WTC11 (cell line): ENCODE results near the gene A4GNT. TPM values are rescaled to one million over a fixed set of nuclear protein-coding genes. Genes with fewer than 3 reads are reported as not detected.

ENCODE experiments used
- ATAC-seq: fragments of 200-7000 bp; cut with Tn5 transposase; 2 replicates; pipeline ENCODE4 v1.10.0; 2021; ENCODE audit warnings: mild to moderate bottlenecking, moderate library complexity
- CTCF ChIA-PET: fragments of 300-600 bp; sonication (Branson Sonifier 250); formaldehyde crosslinking; loops from one replicate; lab custom pipeline; 2021; ENCODE audit warnings: antibody characterized with exemption; lab: Charles Lee
- POLR2A ChIA-PET: fragments of 350-600 bp; sonication (Branson Sonifier 250); formaldehyde crosslinking; loops from one replicate; lab custom pipeline; 2021; ENCODE audit warnings: antibody characterized with exemption; lab: Charles Lee
- DNase-seq: peaks from one replicate; pipeline ENCODE4 v3.0.0; 2021; ENCODE audit warnings: low spot score
- H3K27ac Mint-ChIP-seq: 2 replicates; pipeline ENCODE4 v1.8.0; 2021; ENCODE audit warnings: mixed read lengths
- H3K27me3 Mint-ChIP-seq: 2 replicates; pipeline ENCODE4 v1.8.0; 2021; ENCODE audit warnings: low read depth, mild to moderate bottlenecking, moderate library complexity, mixed read lengths
- H3K36me3 Mint-ChIP-seq: 2 replicates; pipeline ENCODE4 v1.8.0; 2021; ENCODE audit warnings: mixed read lengths
- H3K4me1 Mint-ChIP-seq: 2 replicates; pipeline ENCODE4 v1.8.0; 2022; ENCODE audit warnings: mixed read lengths
- H3K4me3 Mint-ChIP-seq: 2 replicates; pipeline ENCODE4 v1.8.0; 2021; ENCODE audit warnings: mild to moderate bottlenecking, moderate library complexity, mixed read lengths
- H3K9me3 Mint-ChIP-seq: 2 replicates; pipeline ENCODE4 v1.8.0; 2021; ENCODE audit warnings: mixed read lengths
- CREM ChIP-seq: sonication (generic); formaldehyde crosslinking; IDR thresholded peaks from 2 replicates; pipeline ENCODE4 v1.8.1; 2022; ENCODE audit warnings: mild to moderate bottlenecking, missing genetic modification reagents, moderate library complexity
- E2F5 ChIP-seq: sonication (generic); formaldehyde crosslinking; IDR thresholded peaks from 2 replicates; pipeline ENCODE4 v1.8.1; 2022; ENCODE audit warnings: mild to moderate bottlenecking, moderate library complexity, missing genetic modification reagents
- ETV6 ChIP-seq: sonication (generic); formaldehyde crosslinking; IDR thresholded peaks from 2 replicates; pipeline ENCODE4 v1.8.1; 2022; ENCODE audit warnings: mild to moderate bottlenecking, missing genetic modification reagents
- FOXK1 ChIP-seq: sonication (generic); formaldehyde crosslinking; IDR thresholded peaks from 2 replicates; pipeline ENCODE4 v1.8.0; 2022; ENCODE audit warnings: mild to moderate bottlenecking, moderate library complexity, missing genetic modification reagents
- FOXP1 ChIP-seq: sonication (generic); formaldehyde crosslinking; IDR thresholded peaks from 2 replicates; pipeline ENCODE4 v1.8.0; 2022; ENCODE audit warnings: missing genetic modification reagents, mild to moderate bottlenecking, moderate library complexity, borderline replicate concordance
- GABPB1 ChIP-seq: sonication (generic); formaldehyde crosslinking; IDR thresholded peaks from 2 replicates; pipeline ENCODE4 v1.8.1; 2023; ENCODE audit warnings: mild to moderate bottlenecking, missing genetic modification reagents
- MAX ChIP-seq: sonication (generic); formaldehyde crosslinking; IDR thresholded peaks from 2 replicates; pipeline ENCODE4 v1.8.0; 2022; ENCODE audit warnings: mild to moderate bottlenecking, missing genetic modification reagents
- NFE2L1 ChIP-seq: sonication (generic); formaldehyde crosslinking; IDR thresholded peaks from 2 replicates; pipeline ENCODE4 v1.8.1; 2023; ENCODE audit warnings: missing genetic modification reagents
- NR1H2 ChIP-seq: sonication (generic); formaldehyde crosslinking; IDR thresholded peaks from 2 replicates; pipeline ENCODE4 v1.9.0; 2021; ENCODE audit warnings: mild to moderate bottlenecking, moderate library complexity, missing genetic modification reagents
- OVOL2 ChIP-seq: fragments of 250-450 bp; sonication (Bioruptor Pico); IDR thresholded peaks from 2 replicates; pipeline ENCODE4 v1.9.0; 2021; ENCODE audit warnings: mild to moderate bottlenecking, borderline replicate concordance
- PRDM15 ChIP-seq: sonication (generic); formaldehyde crosslinking; IDR thresholded peaks from 2 replicates; pipeline ENCODE4 v1.8.0; 2022; ENCODE audit warnings: missing genetic modification reagents
- SMAD3 ChIP-seq: sonication (generic); formaldehyde crosslinking; IDR thresholded peaks from 2 replicates; pipeline ENCODE4 v1.8.0; 2022; ENCODE audit warnings: missing genetic modification reagents, mild to moderate bottlenecking, borderline replicate concordance
- total RNA-seq: library from RNA; stranded (reverse); gene quantifications from 3 replicates; pipeline ENCODE4 v1.2.3, GENCODE V29; 2021
- TF ChIP-seq, protein P1 (sequence below): sonication (generic); formaldehyde crosslinking; IDR thresholded peaks from 2 replicates; pipeline ENCODE4 v1.8.0; 2023; ENCODE audit warnings: mild to moderate bottlenecking, missing genetic modification reagents
- TF ChIP-seq, protein P2 (sequence below): sonication (generic); formaldehyde crosslinking; IDR thresholded peaks from 2 replicates; pipeline ENCODE4 v1.8.1; 2022; ENCODE audit warnings: low read depth, mild to moderate bottlenecking, moderate library complexity, missing genetic modification reagents, borderline replicate concordance
- TF ChIP-seq, protein P3 (sequence below): fragments of 250-450 bp; sonication (Bioruptor Pico); IDR thresholded peaks from 2 replicates; pipeline ENCODE4 v2.1.2; 2022; ENCODE audit warnings: mild to moderate bottlenecking, moderate library complexity
- TF ChIP-seq, protein P4 (sequence below): sonication (generic); formaldehyde crosslinking; IDR thresholded peaks from 2 replicates; pipeline ENCODE4 v1.8.0; 2022; ENCODE audit warnings: mild to moderate bottlenecking, missing genetic modification reagents
- TF ChIP-seq, protein P5 (sequence below): sonication (generic); formaldehyde crosslinking; IDR thresholded peaks from 2 replicates; pipeline ENCODE4 v1.8.1; 2023; ENCODE audit warnings: mild to moderate bottlenecking, moderate library complexity, missing genetic modification reagents
- TF ChIP-seq, protein P6 (sequence below): sonication (generic); formaldehyde crosslinking; IDR thresholded peaks from 2 replicates; pipeline ENCODE4 v1.8.0; 2022; ENCODE audit warnings: mild to moderate bottlenecking, missing genetic modification reagents

The A4GNT gene
- total RNA-seq, 1 experiment from 2014 or later: not detected

GRCh38 chr3:138174421-138175131, 42.4 kb upstream of the A4GNT start, which contains the start of gene DBR1:
DBR1 (minus strand) TSS chr3:138174921; CDS start chr3:138174795, 126 bp downstream.
- Mint-ChIP-seq H3K27me3 (peaks cover 14% of the 10 kb centered on the region), H3K4me1 (peaks cover 11% of the 10 kb centered on the region), H3K27ac (peak within 1 kb of the TSS; percentile 96), H3K9me3 (no peaks in the 10 kb centered on the region), H3K4me3 (peak within 1 kb of the TSS; percentile 91), H3K36me3 (peaks cover 21% of the 10 kb centered on the region)
- CTCF ChIA-PET: interaction anchor here (0.6 to 1.8 kb wide), 8 partner anchors 14 to 243 kb away, joined by 3 to 9 read pairs (median 4); partner anchors contain the start of gene DZIP1L
- POLR2A ChIA-PET: interaction anchor here (0.7 to 2.0 kb wide), 3 partner anchors 9 to 177 kb away, joined by 3 to 6 read pairs (median 3); partner anchors contain the start of gene ARMC8
- ATAC-seq (peak; percentile 93), DNase-seq (peak; percentile 66)
- TF ChIP-seq, protein P1, sequence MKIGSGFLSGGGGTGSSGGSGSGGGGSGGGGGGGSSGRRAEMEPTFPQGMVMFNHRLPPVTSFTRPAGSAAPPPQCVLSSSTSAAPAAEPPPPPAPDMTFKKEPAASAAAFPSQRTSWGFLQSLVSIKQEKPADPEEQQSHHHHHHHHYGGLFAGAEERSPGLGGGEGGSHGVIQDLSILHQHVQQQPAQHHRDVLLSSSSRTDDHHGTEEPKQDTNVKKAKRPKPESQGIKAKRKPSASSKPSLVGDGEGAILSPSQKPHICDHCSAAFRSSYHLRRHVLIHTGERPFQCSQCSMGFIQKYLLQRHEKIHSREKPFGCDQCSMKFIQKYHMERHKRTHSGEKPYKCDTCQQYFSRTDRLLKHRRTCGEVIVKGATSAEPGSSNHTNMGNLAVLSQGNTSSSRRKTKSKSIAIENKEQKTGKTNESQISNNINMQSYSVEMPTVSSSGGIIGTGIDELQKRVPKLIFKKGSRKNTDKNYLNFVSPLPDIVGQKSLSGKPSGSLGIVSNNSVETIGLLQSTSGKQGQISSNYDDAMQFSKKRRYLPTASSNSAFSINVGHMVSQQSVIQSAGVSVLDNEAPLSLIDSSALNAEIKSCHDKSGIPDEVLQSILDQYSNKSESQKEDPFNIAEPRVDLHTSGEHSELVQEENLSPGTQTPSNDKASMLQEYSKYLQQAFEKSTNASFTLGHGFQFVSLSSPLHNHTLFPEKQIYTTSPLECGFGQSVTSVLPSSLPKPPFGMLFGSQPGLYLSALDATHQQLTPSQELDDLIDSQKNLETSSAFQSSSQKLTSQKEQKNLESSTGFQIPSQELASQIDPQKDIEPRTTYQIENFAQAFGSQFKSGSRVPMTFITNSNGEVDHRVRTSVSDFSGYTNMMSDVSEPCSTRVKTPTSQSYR: 0 out of 2 replicates have a peak, but pooled peaks have one; percentile 64
- TF ChIP-seq FOXK1 (CRISPR knock-in tag): 0 out of 2 replicates have a peak, but pooled peaks have one; percentile 7
- TF ChIP-seq, protein P2, sequence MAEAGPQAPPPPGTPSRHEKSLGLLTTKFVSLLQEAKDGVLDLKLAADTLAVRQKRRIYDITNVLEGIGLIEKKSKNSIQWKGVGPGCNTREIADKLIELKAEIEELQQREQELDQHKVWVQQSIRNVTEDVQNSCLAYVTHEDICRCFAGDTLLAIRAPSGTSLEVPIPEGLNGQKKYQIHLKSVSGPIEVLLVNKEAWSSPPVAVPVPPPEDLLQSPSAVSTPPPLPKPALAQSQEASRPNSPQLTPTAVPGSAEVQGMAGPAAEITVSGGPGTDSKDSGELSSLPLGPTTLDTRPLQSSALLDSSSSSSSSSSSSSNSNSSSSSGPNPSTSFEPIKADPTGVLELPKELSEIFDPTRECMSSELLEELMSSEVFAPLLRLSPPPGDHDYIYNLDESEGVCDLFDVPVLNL (CRISPR knock-in tag): no peak
- TF ChIP-seq ETV6: 0 out of 2 replicates have a peak, but pooled peaks have one; percentile 38
- no peak for TF ChIP-seq PRDM15 (CRISPR knock-in tag)
- TF ChIP-seq SMAD3 (CRISPR knock-in tag): 0 out of 2 replicates have a peak, but pooled peaks have one; percentile 36
- TF ChIP-seq MAX (CRISPR knock-in tag): peak; percentile 70
- no peak for TF ChIP-seq OVOL2
- TF ChIP-seq, protein P3, sequence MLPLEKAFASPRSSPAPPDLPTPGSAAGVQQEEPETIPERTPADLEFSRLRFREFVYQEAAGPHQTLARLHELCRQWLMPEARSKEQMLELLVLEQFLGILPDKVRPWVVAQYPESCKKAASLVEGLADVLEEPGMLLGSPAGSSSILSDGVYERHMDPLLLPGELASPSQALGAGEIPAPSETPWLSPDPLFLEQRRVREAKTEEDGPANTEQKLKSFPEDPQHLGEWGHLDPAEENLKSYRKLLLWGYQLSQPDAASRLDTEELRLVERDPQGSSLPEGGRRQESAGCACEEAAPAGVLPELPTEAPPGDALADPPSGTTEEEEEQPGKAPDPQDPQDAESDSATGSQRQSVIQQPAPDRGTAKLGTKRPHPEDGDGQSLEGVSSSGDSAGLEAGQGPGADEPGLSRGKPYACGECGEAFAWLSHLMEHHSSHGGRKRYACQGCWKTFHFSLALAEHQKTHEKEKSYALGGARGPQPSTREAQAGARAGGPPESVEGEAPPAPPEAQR (CRISPR knock-in tag): no peak
- TF ChIP-seq FOXP1 (CRISPR knock-in tag): peak; percentile 68; the same call in 1 of the 2 replicates
- no peak for TF ChIP-seq NFE2L1 (CRISPR knock-in tag)
- TF ChIP-seq, protein P4, sequence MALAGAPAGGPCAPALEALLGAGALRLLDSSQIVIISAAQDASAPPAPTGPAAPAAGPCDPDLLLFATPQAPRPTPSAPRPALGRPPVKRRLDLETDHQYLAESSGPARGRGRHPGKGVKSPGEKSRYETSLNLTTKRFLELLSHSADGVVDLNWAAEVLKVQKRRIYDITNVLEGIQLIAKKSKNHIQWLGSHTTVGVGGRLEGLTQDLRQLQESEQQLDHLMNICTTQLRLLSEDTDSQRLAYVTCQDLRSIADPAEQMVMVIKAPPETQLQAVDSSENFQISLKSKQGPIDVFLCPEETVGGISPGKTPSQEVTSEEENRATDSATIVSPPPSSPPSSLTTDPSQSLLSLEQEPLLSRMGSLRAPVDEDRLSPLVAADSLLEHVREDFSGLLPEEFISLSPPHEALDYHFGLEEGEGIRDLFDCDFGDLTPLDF (CRISPR knock-in tag): peak; percentile 81; the same call in 1 of the 2 replicates
- TF ChIP-seq, protein P5, sequence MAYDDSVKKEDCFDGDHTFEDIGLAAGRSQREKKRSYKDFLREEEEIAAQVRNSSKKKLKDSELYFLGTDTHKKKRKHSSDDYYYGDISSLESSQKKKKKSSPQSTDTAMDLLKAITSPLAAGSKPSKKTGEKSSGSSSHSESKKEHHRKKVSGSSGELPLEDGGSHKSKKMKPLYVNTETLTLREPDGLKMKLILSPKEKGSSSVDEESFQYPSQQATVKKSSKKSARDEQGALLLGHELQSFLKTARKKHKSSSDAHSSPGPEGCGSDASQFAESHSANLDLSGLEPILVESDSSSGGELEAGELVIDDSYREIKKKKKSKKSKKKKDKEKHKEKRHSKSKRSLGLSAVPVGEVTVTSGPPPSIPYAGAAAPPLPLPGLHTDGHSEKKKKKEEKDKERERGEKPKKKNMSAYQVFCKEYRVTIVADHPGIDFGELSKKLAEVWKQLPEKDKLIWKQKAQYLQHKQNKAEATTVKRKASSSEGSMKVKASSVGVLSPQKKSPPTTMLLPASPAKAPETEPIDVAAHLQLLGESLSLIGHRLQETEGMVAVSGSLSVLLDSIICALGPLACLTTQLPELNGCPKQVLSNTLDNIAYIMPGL (CRISPR knock-in tag): peak; percentile 58; the same call in 1 of the 2 replicates
- TF ChIP-seq, protein P6, sequence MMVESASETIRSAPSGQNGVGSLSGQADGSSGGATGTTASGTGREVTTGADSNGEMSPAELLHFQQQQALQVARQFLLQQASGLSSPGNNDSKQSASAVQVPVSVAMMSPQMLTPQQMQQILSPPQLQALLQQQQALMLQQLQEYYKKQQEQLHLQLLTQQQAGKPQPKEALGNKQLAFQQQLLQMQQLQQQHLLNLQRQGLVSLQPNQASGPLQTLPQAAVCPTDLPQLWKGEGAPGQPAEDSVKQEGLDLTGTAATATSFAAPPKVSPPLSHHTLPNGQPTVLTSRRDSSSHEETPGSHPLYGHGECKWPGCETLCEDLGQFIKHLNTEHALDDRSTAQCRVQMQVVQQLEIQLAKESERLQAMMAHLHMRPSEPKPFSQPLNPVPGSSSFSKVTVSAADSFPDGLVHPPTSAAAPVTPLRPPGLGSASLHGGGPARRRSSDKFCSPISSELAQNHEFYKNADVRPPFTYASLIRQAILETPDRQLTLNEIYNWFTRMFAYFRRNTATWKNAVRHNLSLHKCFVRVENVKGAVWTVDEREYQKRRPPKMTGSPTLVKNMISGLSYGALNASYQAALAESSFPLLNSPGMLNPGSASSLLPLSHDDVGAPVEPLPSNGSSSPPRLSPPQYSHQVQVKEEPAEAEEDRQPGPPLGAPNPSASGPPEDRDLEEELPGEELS (CRISPR knock-in tag): 0 out of 2 replicates have a peak, but pooled peaks have one; percentile 17
- no peak for TF ChIP-seq NR1H2 (CRISPR knock-in tag)
- TF ChIP-seq CREM (CRISPR knock-in tag): 0 out of 2 replicates have a peak, but pooled peaks have one; percentile 29
- TF ChIP-seq GABPB1: peak; percentile 48; the same call in 1 of the 2 replicates
- TF ChIP-seq E2F5 (CRISPR knock-in tag): peak; percentile 69; the same call in 1 of the 2 replicates
